ENCODE data around the gene ACY1.

DNA sequence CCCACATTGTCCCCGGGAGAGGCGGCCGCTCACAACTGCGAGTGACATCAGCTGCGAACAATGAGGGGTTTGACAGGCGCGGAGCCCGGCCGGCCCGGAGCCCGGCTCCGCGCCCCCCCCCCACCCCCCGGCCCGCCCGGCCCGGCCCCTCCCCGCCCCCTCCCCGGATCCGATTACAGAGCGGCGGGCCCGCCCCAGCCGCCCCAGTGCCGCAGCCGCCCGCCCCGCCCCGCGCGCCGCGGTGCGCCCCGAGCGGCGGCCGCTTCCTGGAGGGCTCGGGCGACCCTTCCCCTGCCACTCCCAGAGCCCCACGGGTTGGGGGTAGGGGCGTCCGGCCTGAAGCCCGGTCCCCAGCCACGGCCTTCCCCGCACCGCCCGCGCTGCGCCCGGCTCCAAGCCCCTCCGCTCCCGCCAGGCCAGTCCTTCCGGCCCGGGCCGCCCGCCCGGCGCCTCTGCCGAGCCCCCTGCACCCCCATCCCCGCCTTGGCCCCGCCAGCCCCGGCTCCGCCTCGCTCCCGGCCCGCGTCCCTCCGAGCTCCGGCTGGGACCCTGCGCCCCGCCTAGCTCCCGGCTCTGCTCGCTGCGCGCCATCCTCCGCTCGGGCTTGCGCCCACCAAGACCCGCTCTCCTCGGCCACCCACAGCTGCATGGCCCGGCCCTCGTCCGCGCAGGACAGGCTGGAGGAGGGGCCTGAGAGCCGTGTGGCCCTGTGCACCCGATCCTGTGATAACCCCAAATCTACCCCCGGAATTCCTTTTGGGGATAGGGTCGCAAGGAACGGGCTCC lies 15.8 kb upstream of the ACY1 start, which contains the start of gene PCBP4:
- TF ChIP-seq, protein P1, sequence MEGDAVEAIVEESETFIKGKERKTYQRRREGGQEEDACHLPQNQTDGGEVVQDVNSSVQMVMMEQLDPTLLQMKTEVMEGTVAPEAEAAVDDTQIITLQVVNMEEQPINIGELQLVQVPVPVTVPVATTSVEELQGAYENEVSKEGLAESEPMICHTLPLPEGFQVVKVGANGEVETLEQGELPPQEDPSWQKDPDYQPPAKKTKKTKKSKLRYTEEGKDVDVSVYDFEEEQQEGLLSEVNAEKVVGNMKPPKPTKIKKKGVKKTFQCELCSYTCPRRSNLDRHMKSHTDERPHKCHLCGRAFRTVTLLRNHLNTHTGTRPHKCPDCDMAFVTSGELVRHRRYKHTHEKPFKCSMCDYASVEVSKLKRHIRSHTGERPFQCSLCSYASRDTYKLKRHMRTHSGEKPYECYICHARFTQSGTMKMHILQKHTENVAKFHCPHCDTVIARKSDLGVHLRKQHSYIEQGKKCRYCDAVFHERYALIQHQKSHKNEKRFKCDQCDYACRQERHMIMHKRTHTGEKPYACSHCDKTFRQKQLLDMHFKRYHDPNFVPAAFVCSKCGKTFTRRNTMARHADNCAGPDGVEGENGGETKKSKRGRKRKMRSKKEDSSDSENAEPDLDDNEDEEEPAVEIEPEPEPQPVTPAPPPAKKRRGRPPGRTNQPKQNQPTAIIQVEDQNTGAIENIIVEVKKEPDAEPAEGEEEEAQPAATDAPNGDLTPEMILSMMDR (IDR thresholded peaks at IDR 0.05) = no peak
- TF ChIP-seq POLR2AphosphoS5 (IDR thresholded peaks at IDR 0.05) = peak in 2 of 3 donors; percentile 44 to 72
